Keratinocyte (primary cell): ENCODE measurements around the gene MAP3K9. TPM values are rescaled to one million over a fixed set of nuclear protein-coding genes. Genes with fewer than 3 reads are reported as not detected.

Source experiments
- DNase-seq: peaks from one replicate; pipeline ENCODE4 v3.0.0-alpha.2; 2011; ENCODE audit warnings: low read depth, missing footprints, low spot score
- FAIRE-seq: peaks from 2 replicates; lab custom pipeline; 2011; peaks lifted over from hg19 to GRCh38; lab: Jason Lieb, UNC
- H2AFZ ChIP-seq: 2 replicates; pipeline ENCODE4 v1.6.0; 2012; ENCODE audit warnings: low read length, control low read depth, inconsistent platforms; ENCODE audit not compliant: control insufficient read depth
- H3K27ac ChIP-seq: 2 replicates; pipeline ENCODE4 v1.5.1; 2011; ENCODE audit warnings: low read length; ENCODE audit not compliant: control insufficient read depth, insufficient read depth
- H3K27me3 ChIP-seq: 3 replicates; pipeline ENCODE4 v1.6.0; 2011; ENCODE audit warnings: low read length; ENCODE audit not compliant: control insufficient read depth, insufficient read depth; ENCODE audit errors: extremely low read depth
- H3K36me3 ChIP-seq, 2 experiments: 2 replicates in 1 of 2; 3 replicates in 1 of 2; pipeline ENCODE4 v1.5.1; 2011; ENCODE audit warnings: low read length in 2 of 2, mild to moderate bottlenecking in 1 of 2; ENCODE audit not compliant: control insufficient read depth in 2 of 2, insufficient read depth in 2 of 2; ENCODE audit errors: extremely low read depth in 1 of 2
- H3K4me1 ChIP-seq: 3 replicates; pipeline ENCODE4 v1.5.1; 2011; ENCODE audit warnings: low read length; ENCODE audit not compliant: control insufficient read depth, insufficient read depth; ENCODE audit errors: extremely low read depth
- H3K4me2 ChIP-seq: 3 replicates; pipeline ENCODE4 v1.6.0; 2011; ENCODE audit warnings: low read depth, low read length; ENCODE audit not compliant: control insufficient read depth, insufficient read depth; ENCODE audit errors: extremely low read depth
- H3K4me3 ChIP-seq, 3 experiments: fragments of 200-600 bp in 1 of 3; sonication (generic) in 1 of 3; 2 replicates in 2 of 3; 3 replicates in 1 of 3; pipeline ENCODE4 v1.5.1; 2011 to 2016; ENCODE audit warnings: low read length in 3 of 3, mild to moderate bottlenecking in 3 of 3, control low read depth in 2 of 3, inconsistent platforms in 1 of 3, low read depth in 1 of 3, mixed read lengths in 1 of 3, mixed run types in 1 of 3, moderate library complexity in 1 of 3; ENCODE audit not compliant: control insufficient read depth in 2 of 3, insufficient read depth in 2 of 3; ENCODE audit errors: extremely low read depth in 1 of 3
- H3K79me2 ChIP-seq: 2 replicates; pipeline ENCODE4 v1.6.0; 2012; ENCODE audit warnings: low read length; ENCODE audit not compliant: control insufficient read depth, insufficient read depth
- H3K9ac ChIP-seq: 3 replicates; pipeline ENCODE4 v1.6.0; 2011; ENCODE audit warnings: low read length; ENCODE audit not compliant: control insufficient read depth, insufficient read depth; ENCODE audit errors: extremely low read depth
- H3K9me1 ChIP-seq: 3 replicates; pipeline ENCODE4 v1.6.0; 2011; ENCODE audit warnings: low read length; ENCODE audit not compliant: control insufficient read depth, insufficient read depth; ENCODE audit errors: extremely low read depth
- H3K9me3 ChIP-seq: 2 replicates; pipeline ENCODE4 v1.5.1; 2012; ENCODE audit warnings: low read depth, low read length; ENCODE audit not compliant: control insufficient read depth
- H4K20me1 ChIP-seq: 3 replicates; pipeline ENCODE4 v1.6.0; 2011; ENCODE audit warnings: low read length; ENCODE audit not compliant: control insufficient read depth, insufficient read depth; ENCODE audit errors: extremely low read depth
- CTCF ChIP-seq, 3 experiments: IDR thresholded peaks in 1 of 3; conservative IDR thresholded peaks in 1 of 3; optimal IDR thresholded peaks in 1 of 3; 2 replicates in 2 of 3; 3 replicates in 1 of 3; pipeline versions ENCODE3 to v1.5.1; 2011; ENCODE audit warnings: low read length in 3 of 3, mild to moderate bottlenecking in 3 of 3, moderate library complexity in 2 of 3, control low read depth in 1 of 3, inconsistent platforms in 1 of 3; ENCODE audit not compliant: insufficient read depth in 2 of 3; ENCODE audit errors: extremely low read depth in 1 of 3
- EZH2 ChIP-seq: IDR thresholded peaks from one replicate; pipeline ENCODE4 v1.6.1; 2012; ENCODE audit warnings: inconsistent platforms, mild to moderate bottlenecking, low read length, moderate library complexity
- dilution Hi-C: fragments of 300-500 bp; cut with MboI; formaldehyde crosslinking; loops from one replicate; pipeline ENCODE4 v1.7.0; 2020; ENCODE audit warnings: low sequenced_read_pairs; ENCODE audit not compliant: extremely low pct_ligation_motif_present
- polyA minus RNA-seq, 3 experiments: library from RNA; depleted of rRNA, polyadenylated mRNA; stranded (reverse); fragments of >200 nt; gene quantifications; 1 replicate in 1 of 3; 2 replicates in 1 of 3; 3 replicates in 1 of 3; pipeline ENCODE4 v1.2.3, GENCODE V29; 2011
- polyA plus RNA-seq, 5 experiments: library from polyadenylated mRNA; depleted of rRNA in 3 of 5; stranded (reverse) in 3 of 5; stranded (forward) in 1 of 5; unstranded in 1 of 5; fragments of >200 nt; gene quantifications; 1 replicate in 1 of 5; 2 replicates in 3 of 5; 3 replicates in 1 of 5; pipeline versions ENCODE4 v1.2.1 to v1.2.3, GENCODE V29; 2011 to 2012; ENCODE audit warnings: missing spikeins in 2 of 5, low read depth in 1 of 5, low replicate concordance in 1 of 5

Gene MAP3K9
- polyA plus RNA-seq (6.5 to 9.4 TPM (median 7.2 TPM) in 3 replicates), polyA minus RNA-seq (15.0 to 21.5 TPM (median 21.2 TPM) in 3 replicates)
- 6.9 TPM for polyA plus RNA-seq (2011; ENCODE audit: low read depth)
- 5.5 and 7.8 TPM in 2 replicates for polyA plus RNA-seq (2011; cell fraction: cytosol; rRNA removed)
- 23.7 and 27.0 TPM in 2 replicates for polyA plus RNA-seq (2011; cell fraction: nucleus; rRNA removed)
- 7.3 and 9.4 TPM in 2 replicates for polyA plus RNA-seq (2012; ENCODE audit: low replicate concordance)
- 7.9 TPM for polyA minus RNA-seq (2011; cell fraction: cytosol; rRNA and poly(A)+ RNA removed)
- polyA minus RNA-seq (2011; cell fraction: nucleus; rRNA and poly(A)+ RNA removed), result 22.4 and 35.8 TPM in 2 replicates

DNA sequence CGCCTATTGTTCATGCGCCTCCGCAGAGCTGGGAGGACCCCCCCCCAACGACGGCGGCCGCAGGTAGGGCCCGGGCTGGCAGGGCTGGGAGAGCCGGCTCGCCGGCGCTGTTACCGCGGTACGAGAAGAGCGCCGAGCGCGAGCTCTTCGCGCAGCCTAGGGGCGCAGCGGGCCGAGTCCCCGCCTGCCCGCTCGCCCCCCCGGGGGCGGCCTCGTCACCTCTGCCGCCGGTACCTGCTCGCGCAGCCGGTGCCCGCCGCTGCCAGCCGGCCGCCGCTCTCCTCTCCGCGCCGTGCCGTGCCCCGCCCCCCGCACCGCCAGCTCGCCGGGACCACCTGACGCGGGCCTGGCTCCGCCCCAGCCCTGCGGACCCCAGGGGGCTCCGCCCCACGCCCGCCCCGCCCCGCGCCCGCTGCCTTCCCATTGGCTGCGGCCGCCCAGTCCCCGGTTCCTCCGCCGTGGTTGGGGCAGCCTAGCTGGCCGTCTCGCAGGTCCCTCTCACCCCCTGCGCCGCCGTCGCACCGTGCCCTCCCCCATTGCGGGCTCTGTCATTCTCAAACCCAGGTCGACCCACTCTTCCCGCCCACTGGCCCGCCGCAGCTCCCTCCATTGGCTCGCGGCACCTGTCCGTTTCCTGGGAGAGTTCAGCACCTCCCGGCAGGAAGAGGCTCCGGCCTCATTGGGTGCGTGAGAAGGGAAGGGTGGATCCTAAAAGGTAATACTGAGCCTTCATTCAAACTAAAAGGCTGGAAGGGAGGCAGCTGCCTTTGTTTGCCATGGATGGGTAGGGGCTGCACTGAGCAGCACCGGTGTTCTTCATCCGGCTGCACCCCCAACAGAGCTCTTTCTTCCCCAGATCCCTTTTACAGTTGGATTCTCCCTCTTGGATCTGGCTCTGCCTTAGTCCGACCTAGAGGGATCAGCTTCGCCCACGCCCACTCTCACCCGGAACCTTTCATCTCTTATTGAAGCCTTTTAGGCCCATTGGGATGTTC is at the start of gene MAP3K9:
Gene MAP3K9 (minus strand): TSS at position 289 of the 995 bp plus-strand sequence. CDS start 342 bp downstream, outside the sequence.
- peak; percentile 55 for FAIRE-seq
- H3K27ac ChIP-seq, result peak within 1 kb of the TSS; percentile 74

GRCh38 chr14:70858641-70859040 is 49.3 kb upstream of the MAP3K9 start:
- dilution Hi-C loops, result no loop called here
- H3K9me3 ChIP-seq, result no peaks in the 10 kb centered on the region
- TF ChIP-seq EZH2, result no peak
- H3K9ac ChIP-seq, result no peak overlapping the region
- H2AFZ ChIP-seq, result no peak overlapping the region
- no peak overlapping the region for H3K27ac ChIP-seq
- no peaks in the 10 kb centered on the region for H3K27me3 ChIP-seq
- FAIRE-seq (no peak), DNase-seq (no peak)
- H3K4me1 ChIP-seq, result peaks cover 16% of the 10 kb centered on the region
- no peak overlapping the region for H3K4me3 ChIP-seq
- no peaks in the 10 kb centered on the region for H4K20me1 ChIP-seq
- H3K36me3 ChIP-seq, result no peaks in the 10 kb centered on the region
- no peaks in the 10 kb centered on the region for H3K79me2 ChIP-seq
- no peak overlapping the region for H3K4me2 ChIP-seq
- H3K9me1 ChIP-seq, result no peaks in the 10 kb centered on the region

More for the DNA sequence above, at the start of gene MAP3K9:
- dilution Hi-C loops, result no loop called here
- H3K36me3 ChIP-seq, result no peaks in the 10 kb centered on the region
- peaks cover 29% of the 10 kb centered on the region for H3K4me1 ChIP-seq
- H4K20me1 ChIP-seq, result peaks cover 10% of the 10 kb centered on the region
- peak within 1 kb of the TSS; percentile 75 for H3K9ac ChIP-seq
- H3K4me3 ChIP-seq, result peak within 1 kb of the TSS; percentile 72 to 87 (median 84)
- no peak for TF ChIP-seq CTCF (optimal IDR thresholded peaks at IDR 0.05 in 1 of 3, IDR thresholded peaks at IDR 0.05 in 1 of 3, conservative IDR thresholded peaks at IDR 0.05 in 1 of 3; ENCODE audit: extremely low read depth in 1 of 3, insufficient read depth in 2 of 3, low read length in 3 of 3)
- TF ChIP-seq EZH2, result no peak
- H3K79me2 ChIP-seq, result peaks cover 66% of the 10 kb centered on the region
- DNase-seq, result peak; percentile 84
- no peaks in the 10 kb centered on the region for H3K27me3 ChIP-seq
- H3K9me3 ChIP-seq, result no peaks in the 10 kb centered on the region
- H3K4me2 ChIP-seq, result peak within 1 kb of the TSS; percentile 88
- H2AFZ ChIP-seq, result peak within 1 kb of the TSS; percentile 63
- H3K9me1 ChIP-seq, result no peaks in the 10 kb centered on the region
